ENCODE measurements around the gene CRYL1.

DNA sequence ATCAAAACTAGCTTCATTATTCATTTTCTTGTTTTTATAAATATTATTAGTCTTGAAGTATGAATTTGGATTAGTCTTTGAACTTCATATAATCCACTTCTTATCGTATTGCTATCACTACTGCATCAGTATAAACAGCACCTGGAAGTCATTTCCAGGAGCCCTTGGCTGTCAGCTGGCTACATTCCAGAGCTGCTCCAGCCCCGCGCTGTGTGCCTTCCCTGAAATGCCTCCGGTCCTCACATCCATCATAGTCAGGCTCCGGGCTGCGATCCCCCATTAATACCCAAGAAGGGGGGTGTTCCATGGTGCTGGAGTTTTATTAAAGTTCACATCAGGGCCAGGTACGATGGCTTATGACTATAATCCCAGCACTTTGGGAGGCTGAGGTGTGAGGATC, 169.2 kb downstream of the CRYL1 start:
- no peak for TF ChIP-seq GLIS2 (tag by site-specific recombination; IDR thresholded peaks at IDR 0.05)
- TF ChIP-seq, protein P1, sequence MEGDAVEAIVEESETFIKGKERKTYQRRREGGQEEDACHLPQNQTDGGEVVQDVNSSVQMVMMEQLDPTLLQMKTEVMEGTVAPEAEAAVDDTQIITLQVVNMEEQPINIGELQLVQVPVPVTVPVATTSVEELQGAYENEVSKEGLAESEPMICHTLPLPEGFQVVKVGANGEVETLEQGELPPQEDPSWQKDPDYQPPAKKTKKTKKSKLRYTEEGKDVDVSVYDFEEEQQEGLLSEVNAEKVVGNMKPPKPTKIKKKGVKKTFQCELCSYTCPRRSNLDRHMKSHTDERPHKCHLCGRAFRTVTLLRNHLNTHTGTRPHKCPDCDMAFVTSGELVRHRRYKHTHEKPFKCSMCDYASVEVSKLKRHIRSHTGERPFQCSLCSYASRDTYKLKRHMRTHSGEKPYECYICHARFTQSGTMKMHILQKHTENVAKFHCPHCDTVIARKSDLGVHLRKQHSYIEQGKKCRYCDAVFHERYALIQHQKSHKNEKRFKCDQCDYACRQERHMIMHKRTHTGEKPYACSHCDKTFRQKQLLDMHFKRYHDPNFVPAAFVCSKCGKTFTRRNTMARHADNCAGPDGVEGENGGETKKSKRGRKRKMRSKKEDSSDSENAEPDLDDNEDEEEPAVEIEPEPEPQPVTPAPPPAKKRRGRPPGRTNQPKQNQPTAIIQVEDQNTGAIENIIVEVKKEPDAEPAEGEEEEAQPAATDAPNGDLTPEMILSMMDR (tag by site-specific recombination; IDR thresholded peaks at IDR 0.05), result no peak
- no peak for TF ChIP-seq ZNF629 (tag by site-specific recombination; IDR thresholded peaks at IDR 0.05)
- no peak for TF ChIP-seq ZNF76 (tag by site-specific recombination; IDR thresholded peaks at IDR 0.05; ENCODE audit: borderline replicate concordance, low read depth)
- no peak for TF ChIP-seq ZNF133 (tag by site-specific recombination; IDR thresholded peaks at IDR 0.05)
- TF ChIP-seq, protein P2, sequence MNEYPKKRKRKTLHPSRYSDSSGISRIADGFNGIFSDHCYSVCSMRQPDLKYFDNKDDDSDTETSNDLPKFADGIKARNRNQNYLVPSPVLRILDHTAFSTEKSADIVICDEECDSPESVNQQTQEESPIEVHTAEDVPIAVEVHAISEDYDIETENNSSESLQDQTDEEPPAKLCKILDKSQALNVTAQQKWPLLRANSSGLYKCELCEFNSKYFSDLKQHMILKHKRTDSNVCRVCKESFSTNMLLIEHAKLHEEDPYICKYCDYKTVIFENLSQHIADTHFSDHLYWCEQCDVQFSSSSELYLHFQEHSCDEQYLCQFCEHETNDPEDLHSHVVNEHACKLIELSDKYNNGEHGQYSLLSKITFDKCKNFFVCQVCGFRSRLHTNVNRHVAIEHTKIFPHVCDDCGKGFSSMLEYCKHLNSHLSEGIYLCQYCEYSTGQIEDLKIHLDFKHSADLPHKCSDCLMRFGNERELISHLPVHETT (tag by site-specific recombination; IDR thresholded peaks at IDR 0.05), result no peak
- TF ChIP-seq ZNF776 (tag by site-specific recombination; IDR thresholded peaks at IDR 0.05; ENCODE audit: borderline replicate concordance), result no peak
- no peak for TF ChIP-seq PRDM1 (tag by site-specific recombination; IDR thresholded peaks at IDR 0.05)
- TF ChIP-seq SP2 (tag by site-specific recombination; IDR thresholded peaks at IDR 0.05), result no peak
